Stimulated activated CD8-positive, alpha-beta memory T cell treated with anti-CD3 and anti-CD28 coated beads, Interleukin-12 subunit alpha, Interleukin-12 subunit beta, amount 100 ng/mL, for 24 hours (primary cell): ENCODE data around the gene ACBD4.
"Not testable (repeated sequence)": the region's sequence is repeated elsewhere in the genome, so short reads cannot be mapped to it uniquely, and the experiment has no call there.

ENCODE experiments used
- DNase-seq: peaks from one replicate; pipeline ENCODE4 v3.0.0-alpha.2; 2020; ENCODE audit errors: extremely low read depth

Gene ACBD4

GRCh38 chr17:45119964-45120363, 15.5 kb upstream of the ACBD4 start:
- DNase-seq = no peak

- DNase-seq = no peak
Observed at GRCh38 chr17:45120558-45120957, 14.9 kb upstream of the ACBD4 start.

- DNase-seq = no peak
Observed at GRCh38 chr17:45121055-45121454, 14.4 kb upstream of the ACBD4 start.

GRCh38 chr17:45123076-45123770, 12.3 kb upstream of the ACBD4 start:
- no peak for DNase-seq

GRCh38 chr17:45123930-45124796, 11.3 kb upstream of the ACBD4 start:
- DNase-seq = no peak

- DNase-seq = not testable (repeated sequence)
Observed at GRCh38 chr17:45124797-45125122, 10.7 kb upstream of the ACBD4 start.

GRCh38 chr17:45125509-45125908, 10.0 kb upstream of the ACBD4 start:
- no peak for DNase-seq

GRCh38 chr17:45127207-45127547, 8.3 kb upstream of the ACBD4 start:
- no peak for DNase-seq

- no peak for DNase-seq
Observed at GRCh38 chr17:45127548-45128300, 7.8 kb upstream of the ACBD4 start.

GRCh38 chr17:45128331-45128730, 7.2 kb upstream of the ACBD4 start:
- DNase-seq = no peak

- no peak for DNase-seq
Observed at GRCh38 chr17:45128989-45129388, 6.5 kb upstream of the ACBD4 start.

GRCh38 chr17:45129426-45129939, 6.0 kb upstream of the ACBD4 start:
- no peak for DNase-seq

GRCh38 chr17:45129940-45130680, 5.4 kb upstream of the ACBD4 start:
- no peak for DNase-seq

GRCh38 chr17:45130681-45131615, 4.5 kb upstream of the ACBD4 start:
- no peak for DNase-seq

GRCh38 chr17:45131616-45132319, 3.7 kb upstream of the ACBD4 start:
- DNase-seq = no peak

GRCh38 chr17:45132320-45132571, 3.2 kb upstream of the ACBD4 start, which contains the start of gene PLCD3:
Gene PLCD3, minus strand, starts transcription at chr17:45132515. Its CDS starts 105 bp downstream, at chr17:45132410.
- DNase-seq = no peak

GRCh38 chr17:45132572-45133463, 2.7 kb upstream of the ACBD4 start:
- DNase-seq = no peak

- no peak for DNase-seq
Observed at GRCh38 chr17:45135978-45136791, 698 bp downstream of the ACBD4 start.
